Measurements from ENCODE around the gene DCTD. TPM values are rescaled to one million over a fixed set of nuclear protein-coding genes. Genes with fewer than 3 reads are reported as not detected.

DCTD gene
- total and polyA plus RNA-seq, 2 of the 13 experiments (the other 11 are each of a cell fraction or from before 2014, with no cell fraction given) = 85.1 to 95.3 TPM

GRCh38 chr4:182877326-182877883 is 39.8 kb downstream of the DCTD start (continued):
- peak; percentile 20; the same call in 1 of the 2 replicates for TF ChIP-seq SIX1 (CRISPR knock-in tag; IDR thresholded peaks at IDR 0.05; ENCODE audit: borderline replicate concordance)
- peak; percentile 59; the same call in 1 of the 2 replicates for TF ChIP-seq CREM (IDR thresholded peaks at IDR 0.05)
- no peak for TF ChIP-seq CREM (CRISPR knock-in tag; IDR thresholded peaks at IDR 0.05)
- peak; percentile 80; the same call in 1 of the 2 replicates for TF ChIP-seq ZNF747 (CRISPR knock-in tag; IDR thresholded peaks at IDR 0.05; ENCODE audit: borderline replicate concordance)
- TF ChIP-seq FOSL1 (CRISPR knock-in tag; IDR thresholded peaks at IDR 0.05; ENCODE audit: borderline replicate concordance) = no peak
- TF ChIP-seq RFX1 (IDR thresholded peaks at IDR 0.05) = no peak
- TF ChIP-seq ZNF577 (CRISPR knock-in tag; IDR thresholded peaks at IDR 0.05; ENCODE audit: borderline replicate concordance, low read depth) = no peak
- TF ChIP-seq FOXK1 (CRISPR knock-in tag; IDR thresholded peaks at IDR 0.05; ENCODE audit: borderline replicate concordance, low read depth) = peak; percentile 91; the same call in 1 of the 2 replicates
- no peak for TF ChIP-seq SRSF9 (IDR thresholded peaks at IDR 0.05; ENCODE audit: borderline replicate concordance, insufficient read depth, low read depth, low read length, poor library complexity, severe bottlenecking)
- no peak for TF ChIP-seq ZNF841 (CRISPR knock-in tag; IDR thresholded peaks at IDR 0.05; ENCODE audit: borderline replicate concordance)
- TF ChIP-seq RARA (CRISPR knock-in tag; IDR thresholded peaks at IDR 0.05) = peak; percentile 56; the same call in 1 of the 2 replicates
- TF ChIP-seq ZEB1 (IDR thresholded peaks at IDR 0.05; ENCODE audit: insufficient replicate concordance, low read depth) = no peak
- no peak for TF ChIP-seq CSRNP1 (CRISPR knock-in tag; IDR thresholded peaks at IDR 0.05)
- TF ChIP-seq, protein P1, sequence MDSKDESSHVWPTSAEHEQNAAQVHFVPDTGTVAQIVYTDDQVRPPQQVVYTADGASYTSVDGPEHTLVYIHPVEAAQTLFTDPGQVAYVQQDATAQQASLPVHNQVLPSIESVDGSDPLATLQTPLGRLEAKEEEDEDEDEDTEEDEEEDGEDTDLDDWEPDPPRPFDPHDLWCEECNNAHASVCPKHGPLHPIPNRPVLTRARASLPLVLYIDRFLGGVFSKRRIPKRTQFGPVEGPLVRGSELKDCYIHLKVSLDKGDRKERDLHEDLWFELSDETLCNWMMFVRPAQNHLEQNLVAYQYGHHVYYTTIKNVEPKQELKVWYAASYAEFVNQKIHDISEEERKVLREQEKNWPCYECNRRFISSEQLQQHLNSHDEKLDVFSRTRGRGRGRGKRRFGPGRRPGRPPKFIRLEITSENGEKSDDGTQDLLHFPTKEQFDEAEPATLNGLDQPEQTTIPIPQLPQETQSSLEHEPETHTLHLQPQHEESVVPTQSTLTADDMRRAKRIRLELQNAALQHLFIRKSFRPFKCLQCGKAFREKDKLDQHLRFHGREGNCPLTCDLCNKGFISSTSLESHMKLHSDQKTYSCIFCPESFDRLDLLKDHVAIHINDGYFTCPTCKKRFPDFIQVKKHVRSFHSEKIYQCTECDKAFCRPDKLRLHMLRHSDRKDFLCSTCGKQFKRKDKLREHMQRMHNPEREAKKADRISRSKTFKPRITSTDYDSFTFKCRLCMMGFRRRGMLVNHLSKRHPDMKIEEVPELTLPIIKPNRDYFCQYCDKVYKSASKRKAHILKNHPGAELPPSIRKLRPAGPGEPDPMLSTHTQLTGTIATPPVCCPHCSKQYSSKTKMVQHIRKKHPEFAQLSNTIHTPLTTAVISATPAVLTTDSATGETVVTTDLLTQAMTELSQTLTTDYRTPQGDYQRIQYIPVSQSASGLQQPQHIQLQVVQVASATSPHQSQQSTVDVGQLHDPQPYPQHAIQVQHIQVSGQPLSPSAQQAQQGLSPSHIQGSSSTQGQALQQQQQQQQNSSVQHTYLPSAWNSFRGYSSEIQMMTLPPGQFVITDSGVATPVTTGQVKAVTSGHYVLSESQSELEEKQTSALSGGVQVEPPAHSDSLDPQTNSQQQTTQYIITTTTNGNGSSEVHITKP (CRISPR knock-in tag; IDR thresholded peaks at IDR 0.05; ENCODE audit: low read depth) = no peak
- no peak for TF ChIP-seq ZNF501 (CRISPR knock-in tag; IDR thresholded peaks at IDR 0.05)
- no peak for TF ChIP-seq ZFP36L2 (CRISPR knock-in tag; IDR thresholded peaks at IDR 0.05)

All from HepG2 (cell line).